Measurements from ENCODE around the gene MTX1. TPM values are rescaled to one million over a fixed set of nuclear protein-coding genes. Genes with fewer than 3 reads are reported as not detected.

MTX1 gene
- total RNA-seq, 2 experiments from 2014 or later: 43.9 to 70.2 TPM

DNA sequence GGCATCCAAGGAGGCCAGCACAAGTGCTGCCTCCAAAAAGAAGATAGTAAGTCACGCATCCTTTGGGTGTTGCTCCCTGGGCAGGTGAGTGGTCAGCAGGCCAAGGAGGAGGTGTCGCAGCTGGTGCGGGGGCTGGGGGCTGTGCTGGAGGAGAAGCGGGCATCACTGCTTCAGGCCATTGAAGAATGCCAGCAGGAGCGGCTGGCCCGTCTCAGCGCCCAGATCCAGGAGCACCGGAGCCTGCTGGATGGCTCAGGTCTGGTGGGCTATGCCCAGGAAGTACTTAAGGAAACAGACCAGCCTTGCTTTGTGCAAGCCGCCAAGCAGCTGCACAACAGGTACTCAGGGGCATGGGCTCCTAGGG lies 30.6 kb upstream of the MTX1 start:
- no peak for DNase-seq (ENCODE audit: low spot score)
- H3K27ac ChIP-seq (ENCODE audit: low read depth, low read length, poor library complexity, severe bottlenecking): no peak overlapping the region
- H3K36me3 ChIP-seq (ENCODE audit: insufficient read depth, low read length): no peaks in the 10 kb centered on the region
- intact Hi-C loops (cut with micrococcal nuclease; ENCODE audit: unreplicated experiment): loop anchor here (5.0 kb wide), 1 partner anchor 144 kb away; the partner anchor contains the start of gene RUSC1
- peaks cover 24% of the 10 kb centered on the region for H3K4me1 ChIP-seq (ENCODE audit: insufficient read depth, low read length, poor library complexity, severe bottlenecking)
- no peaks in the 10 kb centered on the region for H3K9me3 ChIP-seq (ENCODE audit: low read length)
- no peak overlapping the region for H3K4me2 ChIP-seq (ENCODE audit: low read length)
- BruUV-seq (replicated peaks): no TSS peak
- CTCF ChIA-PET (ENCODE audit: unreplicated experiment): interaction anchor here (1.0 to 1.3 kb wide), 2 partner anchors 7 to 15 kb away, joined by 3 to 4 read pairs; no protein-coding TSS in a partner anchor
- H3K4me3 ChIP-seq (ENCODE audit: low read depth, low read length, poor library complexity, severe bottlenecking): no peak overlapping the region
- POLR2A ChIA-PET: interaction anchor here (1.2 kb wide), 1 partner anchor 49 kb away, joined by 4 read pairs; no protein-coding TSS in a partner anchor
- no peak for TF ChIP-seq EZH2phosphoT487 (IDR thresholded peaks at IDR 0.05; ENCODE audit: borderline replicate concordance, low read depth, low read length)
- TF ChIP-seq, protein P1, sequence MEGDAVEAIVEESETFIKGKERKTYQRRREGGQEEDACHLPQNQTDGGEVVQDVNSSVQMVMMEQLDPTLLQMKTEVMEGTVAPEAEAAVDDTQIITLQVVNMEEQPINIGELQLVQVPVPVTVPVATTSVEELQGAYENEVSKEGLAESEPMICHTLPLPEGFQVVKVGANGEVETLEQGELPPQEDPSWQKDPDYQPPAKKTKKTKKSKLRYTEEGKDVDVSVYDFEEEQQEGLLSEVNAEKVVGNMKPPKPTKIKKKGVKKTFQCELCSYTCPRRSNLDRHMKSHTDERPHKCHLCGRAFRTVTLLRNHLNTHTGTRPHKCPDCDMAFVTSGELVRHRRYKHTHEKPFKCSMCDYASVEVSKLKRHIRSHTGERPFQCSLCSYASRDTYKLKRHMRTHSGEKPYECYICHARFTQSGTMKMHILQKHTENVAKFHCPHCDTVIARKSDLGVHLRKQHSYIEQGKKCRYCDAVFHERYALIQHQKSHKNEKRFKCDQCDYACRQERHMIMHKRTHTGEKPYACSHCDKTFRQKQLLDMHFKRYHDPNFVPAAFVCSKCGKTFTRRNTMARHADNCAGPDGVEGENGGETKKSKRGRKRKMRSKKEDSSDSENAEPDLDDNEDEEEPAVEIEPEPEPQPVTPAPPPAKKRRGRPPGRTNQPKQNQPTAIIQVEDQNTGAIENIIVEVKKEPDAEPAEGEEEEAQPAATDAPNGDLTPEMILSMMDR (conservative IDR thresholded peaks at IDR 0.05; ENCODE audit: low read length): no peak
- no peaks in the 10 kb centered on the region for H3K9me2 ChIP-seq (ENCODE audit: insufficient read depth, low read length)
- no peaks in the 10 kb centered on the region for H4K20me1 ChIP-seq (ENCODE audit: insufficient read depth, low read length)
- H3K79me2 ChIP-seq (ENCODE audit: insufficient read depth, low read depth, low read length): no peaks in the 10 kb centered on the region; the same call in 1 of the 2 replicates
- no peak overlapping the region for H2AFZ ChIP-seq (ENCODE audit: low read length)

DNA sequence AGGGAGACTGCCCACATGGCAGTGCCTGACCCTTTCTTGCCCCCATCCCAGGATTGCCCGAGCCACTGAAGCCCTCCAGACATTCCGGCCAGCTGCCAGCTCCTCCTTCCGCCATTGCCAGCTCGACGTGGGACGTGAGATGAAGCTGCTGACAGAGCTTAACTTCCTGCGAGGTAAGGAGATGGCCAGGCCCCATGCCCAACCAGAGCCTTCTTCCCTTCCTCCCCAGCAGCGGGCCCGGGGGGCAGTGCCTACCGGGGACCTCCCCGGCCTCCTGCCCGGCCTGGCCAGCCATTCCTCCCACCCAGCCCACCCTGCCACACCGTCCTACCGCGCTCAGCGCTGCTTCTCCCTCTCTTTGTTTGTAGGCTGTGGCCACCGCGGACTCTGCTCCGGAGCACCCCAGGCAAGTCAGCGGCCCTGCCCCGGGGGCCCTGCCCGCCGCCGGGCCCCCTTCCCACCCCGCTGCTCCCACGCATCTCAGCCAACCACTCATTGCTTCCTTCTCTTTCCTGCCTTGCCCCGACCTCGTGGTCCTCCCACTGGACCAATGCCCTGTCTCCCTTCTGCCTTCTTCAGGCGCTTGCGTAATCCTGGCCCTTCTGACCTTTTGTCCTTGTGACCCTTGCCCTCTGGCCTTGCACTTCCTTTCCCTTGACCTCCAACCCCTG lies 29.9 kb upstream of the MTX1 start:
- ChIA-PET CTCF (ENCODE audit: unreplicated experiment) (no interaction called here), POLR2A (interaction anchor here (1.2 kb wide), 1 partner anchor 48 kb away, joined by 4 read pairs; no protein-coding TSS in a partner anchor)
- no peaks in the 10 kb centered on the region for H3K9me2 ChIP-seq (ENCODE audit: insufficient read depth, low read length)
- intact Hi-C loops (cut with micrococcal nuclease; ENCODE audit: unreplicated experiment): loop anchor here (5.0 kb wide), 1 partner anchor 144 kb away; the partner anchor contains the start of gene RUSC1
- H3K4me2 ChIP-seq (ENCODE audit: low read length): no peak overlapping the region
- H3K27ac ChIP-seq (ENCODE audit: low read depth, low read length, poor library complexity, severe bottlenecking): no peak overlapping the region
- H3K36me3 ChIP-seq (ENCODE audit: insufficient read depth, low read length): no peaks in the 10 kb centered on the region
- peaks cover 21% of the 10 kb centered on the region for H3K4me1 ChIP-seq (ENCODE audit: insufficient read depth, low read length, poor library complexity, severe bottlenecking)
- no peak overlapping the region for H2AFZ ChIP-seq (ENCODE audit: low read length)
- H4K20me1 ChIP-seq (ENCODE audit: insufficient read depth, low read length): no peaks in the 10 kb centered on the region
- TF ChIP-seq, protein P1 (conservative IDR thresholded peaks at IDR 0.05; ENCODE audit: low read length): no peak
- no peak for TF ChIP-seq EZH2phosphoT487 (IDR thresholded peaks at IDR 0.05; ENCODE audit: borderline replicate concordance, low read depth, low read length)
- H3K9me3 ChIP-seq (ENCODE audit: low read length): no peaks in the 10 kb centered on the region
- H3K79me2 ChIP-seq (ENCODE audit: insufficient read depth, low read depth, low read length): no peaks in the 10 kb centered on the region
- BruUV-seq (replicated peaks): no TSS peak
- DNase-seq (ENCODE audit: low spot score): no peak
- H3K4me3 ChIP-seq (ENCODE audit: low read depth, low read length, poor library complexity, severe bottlenecking): no peak overlapping the region

Data from OCI-LY7 (cell line).